A673 (cell line): ENCODE data around the gene GPR150. TPM values are rescaled to one million over a fixed set of nuclear protein-coding genes. Genes with fewer than 3 reads are reported as not detected.

ENCODE experiments used
- Bru-seq: library from RNA; stranded (reverse); fragments of 400-500 nt; gene quantifications from one replicate; lab custom pipeline; 2021; lab: Mats Ljungman, UMichigan
- BruChase-seq, 2 experiments: library from RNA; stranded (reverse); fragments of 400-500 nt; gene quantifications; one replicate each; lab custom pipeline; 2021; lab: Mats Ljungman, UMichigan
- BruUV-seq: library from RNA; stranded (reverse); fragments of 400-500 nt; replicated peaks from 2 replicates; lab custom pipeline; 2021; lab: Mats Ljungman, UMichigan
- CTCF ChIA-PET: fragments of 300-600 bp; sonication (Branson Sonifier 250); formaldehyde crosslinking; loops from one replicate; lab custom pipeline; 2022; ENCODE audit warnings: antibody characterized with exemption; lab: Charles Lee
- POLR2A ChIA-PET: fragments of 300-600 bp; sonication (Branson Sonifier 250); formaldehyde crosslinking; loops from one replicate; lab custom pipeline; 2022; ENCODE audit warnings: antibody characterized with exemption; ENCODE audit not compliant: low non-redundant PET; lab: Charles Lee
- DNase-seq: peaks from one replicate; pipeline ENCODE4 v3.0.0-alpha.2; 2015; ENCODE audit warnings: low spot score
- H3K27ac ChIP-seq: fragments of 200-600 bp; sonication (generic); 2 replicates; pipeline ENCODE4 v1.5.1; 2016; ENCODE audit warnings: mixed run types, low read depth, mild to moderate bottlenecking, mixed read lengths, antibody characterized with exemption, low read length; ENCODE audit not compliant: poor library complexity, severe bottlenecking
- H3K27me3 ChIP-seq: fragments of 200-600 bp; sonication (generic); replicated peaks from 2 replicates; pipeline ENCODE4 v1.6.1; 2017; ENCODE audit warnings: mixed run types, low read depth, mild to moderate bottlenecking, mixed read lengths, antibody characterized with exemption, low read length; ENCODE audit not compliant: insufficient read depth, poor library complexity
- H3K36me3 ChIP-seq: fragments of 200-600 bp; sonication (generic); 2 replicates; pipeline ENCODE4 v1.6.1; 2016; ENCODE audit warnings: mixed run types, mild to moderate bottlenecking, mixed read lengths, antibody characterized with exemption, low read length; ENCODE audit not compliant: insufficient read depth, poor library complexity, severe bottlenecking
- H3K4me1 ChIP-seq: fragments of 200-600 bp; sonication (generic); 2 replicates; pipeline ENCODE4 v1.6.1; 2017; ENCODE audit warnings: mixed run types, mild to moderate bottlenecking, mixed read lengths, antibody characterized with exemption, low read length; ENCODE audit not compliant: insufficient read depth, poor library complexity, severe bottlenecking
- H3K4me3 ChIP-seq: fragments of 200-600 bp; sonication (generic); 2 replicates; pipeline ENCODE4 v1.5.1; 2016; ENCODE audit warnings: low read depth, mixed run types, mild to moderate bottlenecking, mixed read lengths, low read length; ENCODE audit not compliant: poor library complexity, severe bottlenecking
- H3K9me3 ChIP-seq: fragments of 200-600 bp; sonication (generic); 2 replicates; pipeline ENCODE4 v1.6.1; 2016; ENCODE audit warnings: mixed run types, low read depth, mild to moderate bottlenecking, mixed read lengths, antibody characterized with exemption, low read length; ENCODE audit not compliant: poor library complexity, severe bottlenecking
- CTCF ChIP-seq: fragments of 300-800, 200-600 bp; sonication (generic); conservative IDR thresholded peaks from 2 replicates; pipeline ENCODE4 v1.5.1; 2017; ENCODE audit warnings: low read depth, mild to moderate bottlenecking, antibody characterized with exemption, low read length, moderate library complexity, mixed read lengths
- EZH2 ChIP-seq: fragments of 200-600 bp; sonication (generic); IDR thresholded peaks from 2 replicates; pipeline ENCODE4 v1.6.1; 2017; ENCODE audit warnings: borderline replicate concordance, low read depth, mild to moderate bottlenecking, mixed read lengths, antibody characterized with exemption, low read length; ENCODE audit not compliant: poor library complexity, severe bottlenecking
- intact Hi-C: fragments of 100-400 bp; cut with micrococcal nuclease; formaldehyde crosslinking; loops from one replicate; pipeline ENCODE4 v1.10.0; 2022; ENCODE audit not compliant: unreplicated experiment
- long read RNA-seq: library from polyadenylated mRNA; stranded (forward); transcript quantifications from one replicate; pipeline ENCODE4 v2.0.0, GENCODE V29; 2022
- total RNA-seq: library from RNA; stranded (reverse); gene quantifications from 2 replicates; pipeline ENCODE4 v1.2.3, GENCODE V29; 2021

The GPR150 gene
- 0.13 and 0.15 TPM in 2 replicates for total RNA-seq
- not detected for Bru-seq, nascent RNA
- percentile 18 among the genes with signal in this experiment for BruChase-seq, experiment 1, labeled RNA remaining after a 2-hour chase
- BruChase-seq, experiment 2, labeled RNA remaining after a 6-hour chase, result not detected
- long read RNA-seq, result 0 reads

GRCh38 chr5:95620030-95620869 is at the start of gene GPR150:
Gene GPR150 (plus strand): TSS chr5:95620087. CDS start chr5:95620276, 189 bp downstream.
- DNase-seq, result peak; percentile 61
- Histone ChIP-seq H3K36me3 (no peaks in the 10 kb centered on the region), H3K4me1 (no peaks in the 10 kb centered on the region), H3K27me3 (peaks cover 16% of the 10 kb centered on the region), H3K9me3 (no peaks in the 10 kb centered on the region), H3K4me3 (peak within 1 kb of the TSS; percentile 43), H3K27ac (no peak within 1 kb of the TSS)
- intact Hi-C loops, result no loop called here
- BruUV-seq, result no TSS peak
- CTCF ChIA-PET, result no interaction called here
- POLR2A ChIA-PET, result no interaction called here
- no peak for TF ChIP-seq CTCF
- no peak for TF ChIP-seq EZH2

GRCh38 chr5:95572016-95572415 is 47.9 kb upstream of the GPR150 start:
- no peaks in the 10 kb centered on the region for H3K27me3 ChIP-seq
- H3K4me1 ChIP-seq, result no peaks in the 10 kb centered on the region
- intact Hi-C loops, result no loop called here
- ChIA-PET CTCF (no interaction called here), POLR2A (no interaction called here)
- H3K36me3 ChIP-seq, result no peaks in the 10 kb centered on the region
- H3K9me3 ChIP-seq, result no peaks in the 10 kb centered on the region
- no TSS peak for BruUV-seq
- TF ChIP-seq CTCF (no peak), EZH2 (no peak)
- no peak for DNase-seq
- no peak overlapping the region for H3K27ac ChIP-seq
- no peak overlapping the region for H3K4me3 ChIP-seq

- ChIA-PET CTCF (no interaction called here), POLR2A (no interaction called here)
- no peaks in the 10 kb centered on the region for H3K9me3 ChIP-seq
- BruUV-seq, result no TSS peak
- DNase-seq, result no peak
- H3K4me3 ChIP-seq, result no peak overlapping the region
- H3K27ac ChIP-seq, result no peak overlapping the region
- no peaks in the 10 kb centered on the region for H3K36me3 ChIP-seq
- no peak for TF ChIP-seq EZH2
- no peaks in the 10 kb centered on the region for H3K4me1 ChIP-seq
- intact Hi-C loops, result no loop called here
- H3K27me3 ChIP-seq, result no peaks in the 10 kb centered on the region
Observed at GRCh38 chr5:95581576-95581975, 38.3 kb upstream of the GPR150 start.
